Effector memory CD8-positive, alpha-beta T cell (primary cell): ENCODE results near the gene TBC1D32.
"Not testable (repeated sequence)": the region's sequence is repeated elsewhere in the genome, so short reads cannot be mapped to it uniquely, and the experiment has no call there.

Experiments used
- ATAC-seq: fragments of 150-1000 bp; cut with Tn5 transposase; replicated peaks from 2 replicates; pipeline ENCODE4 v1.10.0; 2021; ENCODE audit warnings: mild to moderate bottlenecking, moderate library complexity
- DNase-seq, 3 experiments: peaks; one replicate each; pipeline ENCODE4 v3.0.0; 2021
- H3K27ac Mint-ChIP-seq, 2 donors: one replicate each; pipeline ENCODE4 v1.8.0; 2022; ENCODE audit warnings: mild to moderate bottlenecking in 2 of 2, mixed read lengths in 2 of 2, moderate library complexity in 2 of 2
- H3K27me3 Mint-ChIP-seq, 2 donors: one replicate each; pipeline ENCODE4 v1.8.0; 2022; ENCODE audit warnings: mixed read lengths in 2 of 2
- H3K36me3 Mint-ChIP-seq: one replicate; pipeline ENCODE4 v1.8.0; 2022; ENCODE audit warnings: mild to moderate bottlenecking, moderate library complexity, mixed read lengths; ENCODE audit not compliant: insufficient read depth
- H3K4me1 Mint-ChIP-seq, 2 donors: one replicate each; pipeline ENCODE4 v1.8.0; 2022; ENCODE audit warnings: low read depth in 2 of 2, mixed read lengths in 2 of 2
- H3K4me3 Mint-ChIP-seq, 2 donors: one replicate each; pipeline ENCODE4 v1.8.0; 2022; ENCODE audit warnings: mild to moderate bottlenecking in 2 of 2, mixed read lengths in 2 of 2, moderate library complexity in 2 of 2
- H3K9me3 Mint-ChIP-seq, 2 donors: one replicate each; pipeline ENCODE4 v1.8.0; 2022; ENCODE audit warnings: mixed read lengths in 2 of 2

The TBC1D32 gene

DNA sequence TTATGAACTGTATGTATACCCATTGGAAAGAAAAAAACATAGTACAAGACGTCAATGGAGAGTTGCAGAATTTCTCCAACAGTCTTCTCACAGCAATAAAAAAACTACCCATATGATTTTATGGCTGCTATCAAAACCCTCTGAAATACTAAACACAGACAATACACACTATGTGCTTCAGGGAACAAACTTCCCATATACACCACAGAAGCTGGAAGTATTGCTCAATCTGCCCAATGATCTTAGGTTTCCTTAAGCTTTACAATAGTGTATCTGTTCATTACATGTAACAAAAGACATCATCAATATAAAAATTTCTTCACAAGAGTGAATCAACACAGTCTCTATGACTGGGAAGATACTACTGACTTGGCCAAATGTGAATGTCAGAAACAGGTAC is 150.5 kb downstream of the TBC1D32 start:
- no peaks in the 10 kb centered on the region for H3K36me3 Mint-ChIP-seq
- no peaks in the 10 kb centered on the region for H3K27me3 Mint-ChIP-seq
- no peak overlapping the region for H3K4me3 Mint-ChIP-seq
- H3K9me3 Mint-ChIP-seq = peaks cover 4 to 8% of the 10 kb centered on the region in 2 donors
- no peak for ATAC-seq
- DNase-seq = no peak
- H3K27ac Mint-ChIP-seq = no peak overlapping the region
- H3K4me1 Mint-ChIP-seq = no peaks in the 10 kb centered on the region

DNA sequence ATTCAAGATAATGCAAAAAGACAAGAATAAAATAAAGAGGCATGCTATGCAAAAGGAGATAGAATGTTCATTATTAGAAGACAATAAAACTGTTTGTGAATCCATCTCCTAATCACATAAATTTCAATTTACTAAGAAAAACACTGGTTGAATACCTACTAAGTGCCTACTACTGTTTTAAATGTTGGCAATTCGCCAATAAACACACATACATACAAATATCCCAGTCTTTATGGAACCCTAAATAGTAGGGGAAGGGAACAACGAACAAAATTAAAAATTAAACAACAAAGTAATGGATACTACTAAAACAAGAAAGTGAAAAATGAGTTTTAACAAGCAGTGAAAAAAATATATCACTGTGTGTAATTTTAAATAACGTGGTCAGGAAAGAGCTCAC is 158.5 kb downstream of the TBC1D32 start:
- Mint-ChIP-seq H3K27me3 (no peaks in the 10 kb centered on the region), H3K9me3 (peaks cover 0 to 2% of the 10 kb centered on the region in 2 donors), H3K4me3 (no peak overlapping the region), H3K27ac (no peak overlapping the region), H3K36me3 (no peaks in the 10 kb centered on the region), H3K4me1 (no peaks in the 10 kb centered on the region)
- ATAC-seq (no peak), DNase-seq (no peak)

DNA sequence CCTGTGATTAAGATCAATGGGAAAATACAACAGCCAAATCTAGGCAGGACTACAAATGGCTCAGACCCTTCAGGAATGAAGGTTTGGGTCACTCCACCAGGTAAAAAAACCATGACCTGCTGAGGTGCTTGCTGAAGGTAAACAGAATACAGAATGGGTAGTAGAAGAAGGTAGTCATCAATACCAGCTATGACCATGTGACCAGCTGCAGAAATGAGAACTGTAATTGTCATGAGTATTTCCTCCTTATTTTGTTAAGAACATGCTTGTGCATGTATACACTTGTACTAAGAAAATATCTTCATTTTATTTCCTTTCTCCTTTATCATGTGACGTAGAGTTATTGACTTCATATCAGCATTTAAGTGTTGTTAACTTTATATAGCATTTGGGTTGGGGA is 161.8 kb downstream of the TBC1D32 start:
- not testable (repeated sequence) for H3K27ac Mint-ChIP-seq, H3K27me3 Mint-ChIP-seq, H3K9me3 Mint-ChIP-seq, H3K36me3 Mint-ChIP-seq, H3K4me1 Mint-ChIP-seq, DNase-seq, ATAC-seq, H3K4me3 Mint-ChIP-seq

DNA sequence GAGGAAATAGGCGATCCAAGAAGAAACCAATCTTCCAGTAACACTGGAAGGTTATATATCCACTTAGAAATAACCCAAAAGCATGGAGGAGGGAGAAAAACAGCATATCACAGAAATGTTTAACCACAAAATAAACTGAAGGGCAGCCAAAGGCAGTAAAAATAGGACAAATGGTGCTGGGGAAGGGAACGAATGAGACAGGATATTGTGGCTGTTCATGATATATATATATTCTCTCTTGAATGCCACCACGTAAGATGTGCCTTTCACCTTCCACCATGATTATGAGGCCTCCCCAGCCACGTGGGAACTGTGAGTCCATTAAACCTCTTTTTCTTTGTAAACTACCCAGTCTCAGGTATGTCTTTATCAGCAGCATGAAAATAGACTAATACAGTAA is 162.4 kb downstream of the TBC1D32 start:
- Mint-ChIP-seq H3K9me3 (peaks cover 0 to 7% of the 10 kb centered on the region in 2 donors), H3K4me3 (no peak overlapping the region), H3K27ac (no peak overlapping the region), H3K36me3 (no peaks in the 10 kb centered on the region), H3K4me1 (no peaks in the 10 kb centered on the region), H3K27me3 (no peaks in the 10 kb centered on the region)
- DNase-seq (no peak), ATAC-seq (no peak)

DNA sequence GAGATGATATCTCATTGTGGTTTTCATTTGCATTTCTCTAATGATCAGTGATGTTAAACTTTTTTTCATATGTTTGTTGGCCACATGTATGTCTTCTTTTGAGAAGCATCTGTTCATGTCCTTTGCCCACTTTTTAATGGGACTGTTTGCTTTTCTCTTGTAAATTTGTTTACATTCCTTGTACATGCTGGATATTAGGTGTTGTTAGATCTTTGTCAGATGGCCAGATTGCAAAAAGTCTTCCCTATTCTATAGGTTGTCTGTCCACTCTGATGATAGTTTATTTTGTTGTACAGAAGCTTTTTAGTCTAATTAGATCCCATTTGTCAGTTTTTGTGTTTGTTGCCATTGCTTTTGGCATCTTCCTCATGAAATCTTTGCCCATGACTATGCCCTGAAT is 172.4 kb downstream of the TBC1D32 start:
- H3K27me3 Mint-ChIP-seq = no peaks in the 10 kb centered on the region
- no peaks in the 10 kb centered on the region for H3K4me1 Mint-ChIP-seq
- H3K9me3 Mint-ChIP-seq = peaks cover 0 to 32% of the 10 kb centered on the region in 2 donors
- H3K36me3 Mint-ChIP-seq = peaks cover 3% of the 10 kb centered on the region
- DNase-seq (no peak), ATAC-seq (no peak)
- H3K4me3 Mint-ChIP-seq = no peak overlapping the region
- H3K27ac Mint-ChIP-seq = no peak overlapping the region

DNA sequence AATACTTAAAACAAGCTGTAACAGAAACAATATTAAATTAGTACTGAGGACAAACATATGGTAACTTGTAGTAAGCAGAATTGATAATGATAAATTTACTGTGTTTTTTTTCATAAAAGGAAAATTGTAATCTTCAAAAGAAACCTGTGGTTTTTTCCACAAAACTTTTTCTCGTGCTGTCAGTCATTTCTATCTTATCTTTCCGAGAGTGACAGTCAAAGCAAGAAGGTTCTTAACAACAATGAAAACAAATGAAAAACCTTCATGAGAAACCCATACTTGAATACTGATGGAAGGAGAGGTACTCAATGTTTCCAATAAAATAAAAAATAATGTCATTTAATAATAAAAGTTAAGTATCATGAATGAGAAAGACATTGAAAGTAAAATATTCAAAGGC is 174.0 kb downstream of the TBC1D32 start:
- Mint-ChIP-seq H3K27ac (no peak overlapping the region), H3K4me1 (no peaks in the 10 kb centered on the region), H3K36me3 (peaks cover 3% of the 10 kb centered on the region), H3K27me3 (no peaks in the 10 kb centered on the region), H3K9me3 (peaks cover 0 to 32% of the 10 kb centered on the region in 2 donors), H3K4me3 (no peak overlapping the region)
- DNase-seq (no peak), ATAC-seq (no peak)

DNA sequence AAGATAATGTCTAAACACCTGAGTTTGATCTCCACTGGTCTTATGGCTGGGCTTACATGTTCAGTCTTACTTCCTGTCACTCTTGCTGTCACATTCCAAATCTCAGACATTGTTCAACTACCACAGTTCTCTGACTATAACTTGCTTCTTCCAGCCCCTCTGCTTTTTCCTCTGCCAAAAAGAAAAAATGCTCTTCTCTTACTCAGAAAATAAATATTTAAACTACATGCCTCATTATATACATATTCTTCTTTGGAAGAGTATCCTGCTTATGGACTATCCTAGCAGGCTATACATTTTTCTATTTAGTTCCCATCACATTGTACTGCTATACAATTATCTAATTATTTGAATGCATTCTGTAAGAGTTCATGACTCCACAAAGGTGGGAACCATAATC is 175.4 kb downstream of the TBC1D32 start:
- Mint-ChIP-seq H3K27ac (no peak overlapping the region), H3K27me3 (no peaks in the 10 kb centered on the region), H3K9me3 (peaks cover 0 to 32% of the 10 kb centered on the region in 2 donors), H3K4me3 (no peak overlapping the region), H3K4me1 (no peaks in the 10 kb centered on the region), H3K36me3 (peaks cover 3% of the 10 kb centered on the region)
- no peak for DNase-seq
- ATAC-seq = no peak

DNA sequence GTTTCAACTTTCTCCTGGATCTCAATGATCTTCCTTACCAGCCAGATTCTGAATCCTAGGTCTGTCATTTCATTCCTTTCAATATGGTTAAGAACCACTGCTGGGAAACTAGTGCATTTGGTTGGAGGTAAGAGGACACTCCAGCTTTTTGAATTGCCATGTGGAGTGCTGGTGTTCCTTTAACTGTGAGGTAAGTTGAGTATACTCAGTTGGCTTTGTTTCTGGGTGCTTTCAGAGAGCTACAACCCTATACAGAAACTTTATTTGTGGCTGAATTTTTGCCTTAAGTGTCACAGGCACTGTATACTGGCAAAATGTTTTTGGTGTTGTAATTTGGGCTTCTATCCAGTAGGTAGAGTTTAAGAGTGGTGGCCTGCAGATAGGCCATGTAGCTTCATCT is 175.8 kb downstream of the TBC1D32 start:
- no peak for DNase-seq
- Mint-ChIP-seq H3K27me3 (no peaks in the 10 kb centered on the region), H3K4me3 (no peak overlapping the region), H3K4me1 (no peaks in the 10 kb centered on the region), H3K9me3 (peaks cover 0 to 32% of the 10 kb centered on the region in 2 donors), H3K27ac (no peak overlapping the region), H3K36me3 (peaks cover 3% of the 10 kb centered on the region)
- ATAC-seq = no peak

DNA sequence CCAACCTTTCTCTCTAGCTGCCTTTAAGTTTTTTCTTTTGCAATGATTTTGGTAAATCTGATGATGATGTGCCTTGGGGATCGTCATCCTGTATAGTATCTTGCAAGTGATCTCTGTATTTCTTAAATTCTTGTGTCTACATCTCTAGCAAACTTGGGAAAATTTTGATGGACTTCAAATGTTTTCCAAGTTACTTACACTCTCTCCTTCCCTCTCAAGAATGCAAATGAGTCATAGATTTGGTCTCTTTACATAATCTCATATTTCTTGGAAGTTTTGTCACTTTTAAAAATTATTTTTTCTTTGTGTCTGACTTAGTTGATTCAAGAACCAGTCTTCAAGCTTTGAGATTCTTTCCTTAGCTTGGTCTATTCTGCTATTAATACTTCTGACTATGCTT is 176.4 kb downstream of the TBC1D32 start:
- peaks cover 3% of the 10 kb centered on the region for H3K36me3 Mint-ChIP-seq
- no peaks in the 10 kb centered on the region for H3K27me3 Mint-ChIP-seq
- no peaks in the 10 kb centered on the region for H3K4me1 Mint-ChIP-seq
- ATAC-seq = no peak
- DNase-seq = no peak
- H3K9me3 Mint-ChIP-seq = peaks cover 2 to 34% of the 10 kb centered on the region in 2 donors
- H3K27ac Mint-ChIP-seq = no peak overlapping the region
- no peak overlapping the region for H3K4me3 Mint-ChIP-seq

DNA sequence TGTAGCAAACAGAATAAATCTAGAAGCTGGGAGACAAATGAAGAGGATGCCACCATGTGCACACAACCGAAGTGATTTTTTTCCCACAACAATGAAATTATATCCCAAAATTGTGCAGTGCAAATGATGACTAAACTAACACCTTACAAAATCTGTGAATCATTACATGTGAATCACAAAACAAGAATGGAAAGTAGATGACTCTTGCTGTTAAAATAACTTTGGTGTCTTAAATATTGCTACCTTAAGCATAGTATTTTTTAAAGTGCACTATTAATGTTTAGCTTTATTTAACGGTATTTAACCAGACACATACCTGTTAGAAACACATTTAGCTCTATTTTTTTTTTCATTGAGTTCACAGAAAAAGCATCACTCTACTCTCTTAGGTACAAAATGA is 190.8 kb downstream of the TBC1D32 start:
- no peaks in the 10 kb centered on the region for H3K36me3 Mint-ChIP-seq
- no peak overlapping the region for H3K4me3 Mint-ChIP-seq
- peaks cover 0 to 2% of the 10 kb centered on the region in 2 donors for H3K9me3 Mint-ChIP-seq
- no peak overlapping the region for H3K27ac Mint-ChIP-seq
- no peak for DNase-seq
- no peaks in the 10 kb centered on the region for H3K27me3 Mint-ChIP-seq
- ATAC-seq = no peak
- no peaks in the 10 kb centered on the region for H3K4me1 Mint-ChIP-seq

DNA sequence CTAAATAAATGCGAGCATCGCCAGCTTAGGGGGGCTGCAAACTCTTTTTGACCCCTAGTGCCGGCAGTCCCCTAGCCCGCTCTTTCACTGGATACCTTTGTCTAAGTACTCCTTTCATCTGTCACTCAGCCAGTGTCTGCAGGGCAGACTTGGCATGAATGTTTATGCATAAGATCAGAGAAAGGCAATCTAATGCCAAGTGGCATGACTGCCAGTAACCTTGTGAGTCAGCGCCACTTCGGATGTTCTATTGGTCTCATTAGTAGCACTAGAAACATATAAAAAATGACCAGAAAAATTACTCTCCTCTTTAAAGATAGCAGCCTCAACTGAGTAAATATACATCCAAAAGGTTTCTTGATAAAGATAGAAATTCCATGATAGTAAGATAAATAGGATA is 192.2 kb downstream of the TBC1D32 start:
- no peak overlapping the region for H3K4me3 Mint-ChIP-seq
- H3K27ac Mint-ChIP-seq = no peak overlapping the region
- no peaks in the 10 kb centered on the region for H3K27me3 Mint-ChIP-seq
- no peak for DNase-seq
- no peaks in the 10 kb centered on the region for H3K36me3 Mint-ChIP-seq
- peaks cover 0 to 2% of the 10 kb centered on the region in 2 donors for H3K9me3 Mint-ChIP-seq
- no peak for ATAC-seq
- H3K4me1 Mint-ChIP-seq = no peaks in the 10 kb centered on the region

DNA sequence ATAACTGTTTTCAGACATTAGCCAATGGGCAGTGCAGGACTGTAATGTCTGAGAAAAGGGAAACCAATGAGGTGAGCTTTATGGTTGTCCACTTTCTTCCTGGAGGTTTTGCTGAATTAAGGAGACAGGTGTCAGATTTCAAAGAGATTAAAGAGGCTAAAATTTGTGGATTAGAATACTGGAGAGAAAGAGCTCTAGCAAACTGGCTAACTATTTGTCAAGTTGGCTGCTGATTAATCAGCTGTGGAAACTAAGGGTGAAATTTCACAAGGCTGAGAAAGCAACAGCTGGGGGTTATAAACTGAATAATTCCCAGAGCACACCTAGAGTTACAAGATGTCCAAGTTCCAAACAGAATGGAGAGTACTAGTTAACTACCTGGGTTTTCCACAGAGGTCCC is 198.9 kb downstream of the TBC1D32 start:
- H3K4me3 Mint-ChIP-seq = no peak overlapping the region
- DNase-seq (no peak), ATAC-seq (no peak)
- no peak overlapping the region for H3K27ac Mint-ChIP-seq
- no peaks in the 10 kb centered on the region for H3K27me3 Mint-ChIP-seq
- H3K9me3 Mint-ChIP-seq = no peaks in the 10 kb centered on the region
- H3K36me3 Mint-ChIP-seq = no peaks in the 10 kb centered on the region
- no peaks in the 10 kb centered on the region for H3K4me1 Mint-ChIP-seq

DNA sequence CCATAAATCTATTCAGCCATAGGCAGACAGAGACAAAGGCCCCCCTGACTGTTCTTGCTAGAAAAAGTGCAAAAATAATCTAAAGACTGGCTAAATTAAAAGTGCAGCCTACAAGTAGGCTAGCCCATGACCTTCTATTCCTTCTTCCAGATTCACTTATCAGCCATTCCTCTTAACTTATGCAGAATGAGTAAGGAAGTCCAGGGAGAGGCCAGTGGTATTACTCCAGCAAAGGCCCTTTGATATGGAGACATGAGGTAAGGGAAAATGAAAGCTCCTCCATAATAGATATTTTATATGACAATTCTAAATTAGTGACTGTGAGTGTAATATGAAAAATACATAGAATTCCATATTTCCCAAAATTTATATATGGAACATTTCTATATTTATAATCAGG is 199.4 kb downstream of the TBC1D32 start:
- ATAC-seq (no peak), DNase-seq (no peak)
- H3K27ac Mint-ChIP-seq = no peak overlapping the region
- no peaks in the 10 kb centered on the region for H3K9me3 Mint-ChIP-seq
- H3K36me3 Mint-ChIP-seq = peaks cover 5% of the 10 kb centered on the region
- no peaks in the 10 kb centered on the region for H3K27me3 Mint-ChIP-seq
- no peak overlapping the region for H3K4me3 Mint-ChIP-seq
- H3K4me1 Mint-ChIP-seq = no peaks in the 10 kb centered on the region

DNA sequence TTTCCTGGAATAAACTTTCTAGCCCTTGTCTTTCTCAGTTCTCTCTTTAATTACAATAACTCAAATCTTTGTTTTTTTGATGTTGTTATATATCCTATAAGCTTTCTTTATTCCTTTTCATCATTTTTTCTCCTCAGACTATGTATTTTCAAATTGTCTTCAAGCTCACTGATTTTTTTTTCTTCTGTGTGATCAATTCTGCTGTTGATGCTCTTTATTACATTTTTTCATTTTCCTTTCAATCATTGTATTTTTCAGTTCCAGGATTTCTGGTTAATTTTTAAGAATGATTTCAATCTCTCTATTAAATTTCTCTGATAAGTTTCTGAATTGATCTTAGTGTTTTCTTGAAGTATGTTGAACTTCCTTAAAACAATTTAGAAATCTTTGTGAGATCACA is 209.7 kb downstream of the TBC1D32 start:
- Mint-ChIP-seq H3K9me3 (peaks cover 5 to 7% of the 10 kb centered on the region in 2 donors), H3K4me1 (no peaks in the 10 kb centered on the region), H3K36me3 (peaks cover 3% of the 10 kb centered on the region), H3K27me3 (no peaks in the 10 kb centered on the region), H3K4me3 (no peak overlapping the region), H3K27ac (no peak overlapping the region)
- no peak for ATAC-seq
- no peak for DNase-seq

DNA sequence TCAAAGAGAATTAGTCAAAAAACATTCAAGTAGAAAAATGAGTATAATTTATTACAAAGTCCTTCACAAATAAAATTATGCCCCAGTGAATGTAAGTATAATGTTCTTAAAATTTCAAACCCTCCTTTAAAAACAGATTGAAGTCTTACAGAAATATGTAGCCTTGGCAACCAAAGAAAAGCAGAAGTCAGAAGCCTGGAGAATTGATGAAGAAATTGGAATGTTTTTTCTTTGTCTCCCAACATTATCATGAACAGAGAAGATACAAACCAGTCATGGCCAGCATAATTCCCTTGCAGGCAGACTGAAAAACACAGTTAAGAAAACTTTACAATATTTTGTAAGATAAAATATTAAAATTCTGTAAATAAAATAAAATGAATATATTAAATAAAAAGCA is 221.9 kb downstream of the TBC1D32 start:
- Mint-ChIP-seq H3K9me3 (no peaks in the 10 kb centered on the region), H3K4me3 (no peak overlapping the region), H3K27ac (no peak overlapping the region), H3K36me3 (no peaks in the 10 kb centered on the region), H3K27me3 (no peaks in the 10 kb centered on the region), H3K4me1 (no peaks in the 10 kb centered on the region)
- ATAC-seq (no peak), DNase-seq (no peak)
